ENCODE data around the gene IPO13. TPM values are rescaled to one million over a fixed set of nuclear protein-coding genes. Genes with fewer than 3 reads are reported as not detected.
A peak's percentile ranks its signal among the peaks of the same experiment; 100 is the strongest.

Gene IPO13
- total RNA-seq, 1 donor from 2014 or later = 6.2 TPM

GRCh38 chr1:44016041-44016889 is 69.5 kb downstream of the IPO13 start:
- Histone ChIP-seq H3K4me3 (no peak overlapping the region), H3K9me3 (no peaks in the 10 kb centered on the region), H3K4me1 (peaks cover 18 to 35% of the 10 kb centered on the region in 2 donors), H3K27me3 (no peaks in the 10 kb centered on the region), H3K27ac (peak overlapping the region; percentile 57 to 71), H3K36me3 (no peaks in the 10 kb centered on the region)
- intact Hi-C loops (cut with DNase I) = no loop called here
- TF ChIP-seq CTCF (IDR thresholded peaks at IDR 0.05) = no peak
- no peak for DNase-seq (ENCODE audit: low spot score in 2 of 2)

- intact Hi-C loops (cut with DNase I) = no loop called here
- no peaks in the 10 kb centered on the region for H3K9me3 ChIP-seq
- no peaks in the 10 kb centered on the region for H3K27me3 ChIP-seq
- no peaks in the 10 kb centered on the region for H3K36me3 ChIP-seq
- no peak for TF ChIP-seq CTCF (IDR thresholded peaks at IDR 0.05)
- no peak overlapping the region for H3K27ac ChIP-seq
- DNase-seq (ENCODE audit: low spot score in 2 of 2) = no peak
- no peak overlapping the region for H3K4me3 ChIP-seq
- H3K4me1 ChIP-seq = peaks cover 18 to 35% of the 10 kb centered on the region in 2 donors
Observed at GRCh38 chr1:44016890-44017400, 70.2 kb downstream of the IPO13 start.

Other genes with a start within 250 kb of the IPO13 start
- 34.3 TPM for gene ST3GAL3, start 239.4 kb upstream of the IPO13 start, total RNA-seq
- not detected for gene ARTN, start 13.1 kb upstream of the IPO13 start, total RNA-seq
- 69.3 TPM for gene DPH2, start 23.1 kb downstream of the IPO13 start, total RNA-seq
- 115 TPM for gene ATP6V0B, start 28.0 kb downstream of the IPO13 start, total RNA-seq
- gene B4GALT2, start 32.3 kb downstream of the IPO13 start, total RNA-seq = 93.2 TPM
- 4.8 TPM for gene CCDC24, start 44.6 kb downstream of the IPO13 start, total RNA-seq
- 4.7 TPM for gene SLC6A9, start 84.5 kb downstream of the IPO13 start, total RNA-seq
- gene KLF17, start 171.9 kb downstream of the IPO13 start, total RNA-seq = not detected
- not detected for gene KLF18, start 194.7 kb downstream of the IPO13 start, total RNA-seq

Data from ascending aorta (tissue), 2 donors.